H9 (cell line): Measurements from ENCODE around the gene CDC42EP5. TPM values are rescaled to one million over a fixed set of nuclear protein-coding genes. Genes with fewer than 3 reads are reported as not detected.

Source experiments
- DNase-seq: peaks from one replicate; pipeline ENCODE4 v3.0.0-alpha.2; 2017
- H2AFZ ChIP-seq: one replicate; pipeline ENCODE4 v1.6.1; 2013; ENCODE audit warnings: mild to moderate bottlenecking, low read length, control low read depth, moderate library complexity
- H2AK5ac ChIP-seq: 2 replicates; pipeline ENCODE4 v1.6.1; 2013; ENCODE audit warnings: low read length, control low read depth, mixed read lengths; ENCODE audit not compliant: insufficient read length
- H2BK120ac ChIP-seq: one replicate; pipeline ENCODE4 v1.6.1; 2013; ENCODE audit warnings: low read depth, mild to moderate bottlenecking, low read length, control low read depth, inconsistent platforms; ENCODE audit not compliant: poor library complexity, severe bottlenecking
- H2BK12ac ChIP-seq: 2 replicates; pipeline ENCODE4 v1.6.1; 2013; ENCODE audit warnings: low read length, control low read depth, mixed read lengths, low read depth; ENCODE audit not compliant: insufficient read length
- H2BK15ac ChIP-seq: 2 replicates; pipeline ENCODE4 v1.6.1; 2013; ENCODE audit warnings: low read depth, low read length, control low read depth
- H2BK20ac ChIP-seq: one replicate; pipeline ENCODE4 v1.6.1; 2013; ENCODE audit warnings: low read depth, mild to moderate bottlenecking, low read length, control low read depth, inconsistent platforms; ENCODE audit not compliant: poor library complexity, severe bottlenecking
- H2BK5ac ChIP-seq: 2 replicates; pipeline ENCODE4 v1.6.1; 2013; ENCODE audit warnings: low read length, control low read depth, mixed read lengths; ENCODE audit not compliant: insufficient read length
- H3K14ac ChIP-seq: 2 replicates; pipeline ENCODE4 v1.6.1; 2013; ENCODE audit warnings: low read length, control low read depth; ENCODE audit not compliant: insufficient read depth
- H3K18ac ChIP-seq: 2 replicates; pipeline ENCODE4 v1.6.1; 2013; ENCODE audit warnings: low read depth, mild to moderate bottlenecking, mixed read lengths, low read length, control low read depth; ENCODE audit not compliant: insufficient read length
- H3K23ac ChIP-seq: 2 replicates; pipeline ENCODE4 v1.6.1; 2013; ENCODE audit warnings: low read length, control low read depth, mixed read lengths, low read depth; ENCODE audit not compliant: insufficient read length
- H3K23me2 ChIP-seq: 2 replicates; pipeline ENCODE4 v1.6.1; 2013; ENCODE audit warnings: low read depth, mild to moderate bottlenecking, mixed read lengths, low read length, control low read depth; ENCODE audit not compliant: insufficient read length, poor library complexity, severe bottlenecking
- H3K27ac ChIP-seq: 2 replicates; pipeline ENCODE4 v1.5.1; 2013; ENCODE audit warnings: low read length, control low read depth, mixed read lengths, low read depth; ENCODE audit not compliant: insufficient read length
- H3K27me3 ChIP-seq: 2 replicates; pipeline ENCODE4 v1.6.1; 2013; ENCODE audit warnings: low read length, control low read depth, inconsistent platforms; ENCODE audit not compliant: insufficient read depth
- H3K4ac ChIP-seq: 2 replicates; pipeline ENCODE4 v1.6.1; 2013; ENCODE audit warnings: low read depth, mild to moderate bottlenecking, control low read depth, inconsistent platforms, low read length, moderate library complexity
- H3K4me1 ChIP-seq: 2 replicates; pipeline ENCODE4 v1.6.1; 2013; ENCODE audit warnings: low read length, control low read depth, inconsistent platforms; ENCODE audit not compliant: insufficient read depth
- H3K4me2 ChIP-seq: 2 replicates; pipeline ENCODE4 v1.6.1; 2013; ENCODE audit warnings: low read length, control low read depth, mixed read lengths; ENCODE audit not compliant: insufficient read length, insufficient read depth
- H3K56ac ChIP-seq: 2 replicates; pipeline ENCODE4 v1.6.1; 2013; ENCODE audit warnings: low read depth, mild to moderate bottlenecking, mixed read lengths, low read length, control low read depth; ENCODE audit not compliant: insufficient read length
- H3K79me1 ChIP-seq: 2 replicates; pipeline ENCODE4 v1.6.1; 2013; ENCODE audit warnings: low read depth, mild to moderate bottlenecking, moderate library complexity, low read length, control low read depth, inconsistent platforms; ENCODE audit not compliant: insufficient read depth, poor library complexity, severe bottlenecking
- H3K79me2 ChIP-seq: 2 replicates; pipeline ENCODE4 v1.6.1; 2013; ENCODE audit warnings: low read length, control low read depth, inconsistent platforms; ENCODE audit not compliant: insufficient read depth
- H3K9ac ChIP-seq: 2 replicates; pipeline ENCODE4 v1.6.1; 2013; ENCODE audit warnings: low read length, control low read depth, mixed read lengths; ENCODE audit not compliant: insufficient read length; ENCODE audit errors: extremely low read depth
- H3K9me3 ChIP-seq: one replicate; pipeline ENCODE4 v1.6.1; 2013; ENCODE audit warnings: low read depth, low read length, inconsistent platforms; ENCODE audit not compliant: control insufficient read depth
- H3T11ph ChIP-seq: one replicate; pipeline ENCODE4 v1.6.1; 2013; ENCODE audit warnings: mild to moderate bottlenecking, low read length, control low read depth, inconsistent platforms
- H4K20me1 ChIP-seq: one replicate; pipeline ENCODE4 v1.6.1; 2013; ENCODE audit not compliant: control insufficient read depth, insufficient read length, insufficient read depth
- H4K5ac ChIP-seq: 2 replicates; pipeline ENCODE4 v1.6.1; 2013; ENCODE audit warnings: low read depth, mild to moderate bottlenecking, mixed read lengths, low read length, control low read depth; ENCODE audit not compliant: insufficient read length
- H4K8ac ChIP-seq: replicated peaks from 2 replicates; pipeline ENCODE4 v1.6.1; 2013; ENCODE audit warnings: low read length, control low read depth, mixed read lengths, low read depth; ENCODE audit not compliant: insufficient read length
- H4K91ac ChIP-seq: 2 replicates; pipeline ENCODE4 v1.6.1; 2013; ENCODE audit warnings: low read depth, mild to moderate bottlenecking, moderate library complexity, mixed read lengths, low read length, control low read depth; ENCODE audit not compliant: insufficient read length
- H3K27ac Mint-ChIP-seq, 3 experiments: 2 replicates in 2 of 3; 3 replicates in 1 of 3; pipeline ENCODE4 v1.8.0; 2020 to 2021; ENCODE audit warnings: mixed read lengths in 3 of 3, mild to moderate bottlenecking in 1 of 3, moderate library complexity in 1 of 3
- H3K27me3 Mint-ChIP-seq: 2 replicates; pipeline ENCODE4 v1.8.0; 2021; ENCODE audit warnings: low read depth, mild to moderate bottlenecking, moderate library complexity, mixed read lengths
- H3K36me3 Mint-ChIP-seq, 3 experiments: 2 replicates in 2 of 3; 3 replicates in 1 of 3; pipeline ENCODE4 v1.8.0; 2020 to 2021; ENCODE audit warnings: low read depth in 3 of 3, mixed read lengths in 3 of 3; ENCODE audit not compliant: insufficient read depth in 1 of 3
- H3K4me1 Mint-ChIP-seq, 2 experiments: 2 replicates each; pipeline ENCODE4 v1.8.0; 2020; ENCODE audit warnings: mixed read lengths in 2 of 2
- H3K4me3 Mint-ChIP-seq, 2 experiments: 2 replicates in 1 of 2; 3 replicates in 1 of 2; pipeline ENCODE4 v1.8.0; 2020 to 2021; ENCODE audit warnings: mild to moderate bottlenecking in 2 of 2, mixed read lengths in 2 of 2, moderate library complexity in 1 of 2
- H3K9me3 Mint-ChIP-seq, 2 experiments: 2 replicates in 1 of 2; 3 replicates in 1 of 2; pipeline ENCODE4 v1.8.0; 2020; ENCODE audit warnings: mild to moderate bottlenecking in 2 of 2, mixed read lengths in 2 of 2, moderate library complexity in 1 of 2
- CTCF ChIP-seq: fragments of 200-600 bp; sonication (generic); conservative IDR thresholded peaks from 3 replicates; pipeline ENCODE4 v1.8.0; 2021; ENCODE audit warnings: antibody characterized with exemption, mild to moderate bottlenecking
- WGBS: extraction: QIAGEN DNeasy Blood & Tissue Kit; methylation state at CpG from one replicate; pipeline ENCODE4 v1.1.7; 2013; ENCODE audit warnings: missing lambda C conversion rate, low lambda C conversion rate, mixed read lengths; ENCODE audit not compliant: insufficient read length; ENCODE audit errors: extremely low coverage; 5-methylcytosine and 5-hydroxymethylcytosine counted together
- total RNA-seq: library from RNA; stranded (reverse); gene quantifications from 2 replicates; pipeline ENCODE4 v1.2.1, GENCODE V29; 2021

The CDC42EP5 gene
- total RNA-seq, 1 experiment from 2014 or later = 1.6 TPM

GRCh38 chr19:54422136-54422535 is 51.0 kb downstream of the CDC42EP5 start:
- DNase-seq = peak; percentile 84
- Mint-ChIP-seq H3K27me3 (peaks cover 54% of the 10 kb centered on the region), H3K9me3 (peaks cover 2 to 3% of the 10 kb centered on the region in 2 experiments; a peak in 3 of 5 replicates), H3K27ac (peak overlapping the region in 1 of 3 experiments; percentile 86; a peak in 1 of 7 replicates), H3K4me3 (no peak overlapping the region), H3K36me3 (peaks cover 26 to 57% (median 51%) of the 10 kb centered on the region in 3 experiments; a peak in 6 of 7 replicates), H3K4me1 (peaks cover 40 to 55% of the 10 kb centered on the region in 2 experiments)
- no peak overlapping the region for H4K5ac ChIP-seq
- no peak overlapping the region for H2AFZ ChIP-seq
- no peak overlapping the region for H3K4me2 ChIP-seq
- WGBS = no CpG with 5 or more reads among the region's 20 CpGs
- H2BK5ac ChIP-seq = no peak overlapping the region
- H2BK120ac ChIP-seq = no peak overlapping the region
- no peaks in the 10 kb centered on the region for H4K20me1 ChIP-seq
- H3K14ac ChIP-seq = no peak overlapping the region
- no peak overlapping the region for H3K4ac ChIP-seq
- H2BK12ac ChIP-seq = no peak overlapping the region
- H3K9ac ChIP-seq = no peak overlapping the region
- H3K18ac ChIP-seq = no peak overlapping the region
- H3K4me1 ChIP-seq = peaks cover 5% of the 10 kb centered on the region; the same call in 1 of the 2 replicates
- H2BK20ac ChIP-seq = no peak overlapping the region
- H3K27ac ChIP-seq = no peak overlapping the region
- no peak overlapping the region for H4K8ac ChIP-seq
- no peaks in the 10 kb centered on the region; the same call in 1 of the 2 replicates for H3K27me3 ChIP-seq
- no peak overlapping the region for H2AK5ac ChIP-seq
- H4K91ac ChIP-seq = no peak overlapping the region
- peak; percentile 45; the same call in 2 of the 3 replicates for TF ChIP-seq CTCF
- H3T11ph ChIP-seq = no peak overlapping the region
- H3K9me3 ChIP-seq = no peaks in the 10 kb centered on the region
- H3K56ac ChIP-seq = no peak overlapping the region
- H3K23ac ChIP-seq = no peak overlapping the region
- no peaks in the 10 kb centered on the region for H3K79me1 ChIP-seq
- H3K79me2 ChIP-seq = no peaks in the 10 kb centered on the region
- peaks cover 3% of the 10 kb centered on the region for H3K23me2 ChIP-seq
- H2BK15ac ChIP-seq = no peak overlapping the region
